NCI-H2171 (cell line): ENCODE measurements around the gene P2RX1.

Source experiments
- DNase-seq: peaks from one replicate; lab custom pipeline; 2025; lab: John Stamatoyannopoulos, UW

P2RX1 gene

DNA sequence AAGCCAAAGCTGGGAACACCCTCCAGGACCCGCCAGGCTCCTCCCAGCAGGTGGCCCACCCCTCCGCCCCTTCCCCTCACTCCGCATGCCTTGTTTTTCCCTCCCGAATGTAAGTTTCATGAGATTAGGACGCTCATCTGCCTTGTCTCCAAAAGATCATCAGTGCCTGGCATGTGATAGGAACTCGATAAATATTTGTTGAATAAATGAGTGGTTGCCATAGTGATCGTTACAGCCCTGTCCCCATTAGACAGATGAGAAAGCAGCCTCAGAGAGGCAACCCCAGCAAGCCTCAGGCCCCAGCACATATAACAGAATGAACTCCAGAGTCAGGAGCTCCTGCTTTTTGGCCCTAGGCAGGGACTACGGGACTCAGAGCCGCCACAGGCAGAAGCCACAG lies 28.5 kb downstream of the P2RX1 start:
- DNase-seq = no peak

DNA sequence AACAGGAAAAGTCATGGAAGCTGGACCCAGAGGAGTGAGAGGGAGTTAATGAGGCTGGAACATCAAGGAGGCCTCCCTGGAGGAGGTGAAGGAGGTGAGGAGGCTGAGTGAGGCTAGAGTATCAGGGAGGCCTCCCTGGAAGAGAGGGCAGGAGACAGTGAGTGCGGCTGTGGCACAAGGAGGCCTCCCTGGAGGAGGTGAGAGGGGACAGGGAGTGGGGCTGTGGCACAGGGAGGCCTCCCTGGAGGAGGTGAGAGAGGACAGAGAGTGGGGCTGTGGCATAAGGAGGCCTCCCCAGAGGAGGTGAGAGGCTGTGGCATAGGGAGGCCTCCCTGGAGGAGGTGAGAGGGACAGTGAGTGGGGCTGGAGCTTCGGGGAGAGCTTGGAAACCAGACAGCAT lies 28.9 kb downstream of the P2RX1 start:
- DNase-seq = no peak

- no peak for DNase-seq
These were observed 29.5 kb downstream of the P2RX1 start for GRCh38 chr17:3886776-3887175.

GRCh38 chr17:3885970-3886369 lies 30.3 kb downstream of the P2RX1 start:
- DNase-seq = no peak

GRCh38 chr17:3885271-3885670 lies 31.0 kb downstream of the P2RX1 start:
- DNase-seq = no peak

DNA sequence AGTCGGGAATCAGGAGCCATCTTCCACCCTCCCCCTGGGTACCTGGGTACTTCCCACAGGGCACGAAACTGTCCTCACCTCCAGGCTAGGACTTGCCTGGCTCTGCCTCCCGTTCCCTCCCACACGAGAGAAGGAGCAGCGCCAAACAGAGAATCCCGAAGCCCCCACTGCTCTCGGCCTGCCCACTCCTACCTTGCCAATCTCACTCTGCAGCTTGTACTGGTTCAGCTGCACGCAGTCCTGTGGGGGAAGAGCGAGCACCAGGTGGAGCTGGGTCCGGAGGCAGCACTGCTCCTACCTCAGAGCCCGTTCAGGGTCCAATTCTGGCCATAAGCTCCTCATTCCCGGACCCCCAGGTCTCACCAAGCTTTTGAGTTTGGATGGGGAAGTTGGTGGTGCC lies 32.1 kb downstream of the P2RX1 start:
- DNase-seq = no peak

DNA sequence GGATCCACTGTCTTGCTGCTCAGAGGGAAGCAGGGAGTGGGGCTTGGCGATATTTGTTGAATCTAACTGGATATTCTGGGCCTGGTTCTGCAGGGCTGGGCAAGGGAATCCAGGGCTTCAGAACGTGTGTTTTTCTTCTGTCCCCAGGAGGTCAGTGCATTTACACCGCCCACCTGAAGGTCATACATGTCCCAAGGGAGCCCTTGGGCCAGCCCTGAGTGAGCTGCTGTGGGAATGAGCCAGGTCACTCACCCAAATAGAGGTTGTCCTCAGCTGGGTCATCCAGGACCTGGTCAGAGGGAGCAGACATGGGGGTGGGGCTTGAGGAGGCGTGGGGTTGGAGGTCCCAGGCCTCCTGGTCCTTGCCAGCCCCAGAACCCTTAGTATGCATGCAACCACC lies 34.0 kb downstream of the P2RX1 start:
- DNase-seq = no peak

DNA sequence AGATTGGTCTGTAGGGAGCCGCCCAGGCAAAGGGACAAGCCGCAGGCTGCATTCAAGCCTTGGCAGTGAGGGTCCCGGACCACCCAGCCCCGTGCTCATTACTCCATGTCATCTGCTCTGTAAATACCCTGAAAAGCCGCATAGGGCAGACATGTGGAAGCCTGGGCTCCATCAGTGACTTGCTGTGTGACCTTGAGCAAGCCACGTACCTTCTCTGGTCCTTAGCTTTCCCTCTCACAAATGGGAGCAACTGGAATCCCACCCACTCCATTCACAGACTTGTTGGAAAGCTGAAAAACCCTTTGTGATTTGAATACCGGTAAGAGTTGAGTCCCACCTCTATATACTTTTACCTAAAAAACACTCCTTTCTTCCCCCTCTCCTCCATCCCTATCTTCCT lies 35.3 kb downstream of the P2RX1 start:
- DNase-seq = no peak

- DNase-seq = no peak
These were observed 36.5 kb downstream of the P2RX1 start for GRCh38 chr17:3879591-3880417.

- DNase-seq = peak; percentile 80
These were observed 37.1 kb downstream of the P2RX1 start for GRCh38 chr17:3879186-3879585.

- DNase-seq = no peak
These were observed 39.0 kb downstream of the P2RX1 start for GRCh38 chr17:3877220-3877619.

DNA sequence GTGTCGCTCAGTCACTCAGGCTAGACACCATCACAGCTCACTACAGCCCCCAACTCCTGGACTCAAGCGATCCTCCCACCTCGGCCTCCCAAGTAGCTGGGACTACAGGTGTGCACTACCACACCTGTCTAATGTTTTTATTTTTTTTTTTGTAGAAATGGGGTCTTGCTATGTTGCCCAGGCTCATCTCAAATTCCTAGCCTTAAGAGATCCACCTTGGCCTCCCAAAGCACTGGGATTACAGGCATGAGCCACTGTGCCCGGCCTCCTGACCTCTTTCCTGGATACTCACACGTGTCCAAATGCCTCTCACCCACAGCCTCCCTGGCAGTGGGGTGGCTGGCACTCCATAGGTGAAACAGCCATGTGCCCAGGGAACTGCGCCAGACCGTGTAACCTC lies 40.9 kb downstream of the P2RX1 start:
- DNase-seq = no peak

DNA sequence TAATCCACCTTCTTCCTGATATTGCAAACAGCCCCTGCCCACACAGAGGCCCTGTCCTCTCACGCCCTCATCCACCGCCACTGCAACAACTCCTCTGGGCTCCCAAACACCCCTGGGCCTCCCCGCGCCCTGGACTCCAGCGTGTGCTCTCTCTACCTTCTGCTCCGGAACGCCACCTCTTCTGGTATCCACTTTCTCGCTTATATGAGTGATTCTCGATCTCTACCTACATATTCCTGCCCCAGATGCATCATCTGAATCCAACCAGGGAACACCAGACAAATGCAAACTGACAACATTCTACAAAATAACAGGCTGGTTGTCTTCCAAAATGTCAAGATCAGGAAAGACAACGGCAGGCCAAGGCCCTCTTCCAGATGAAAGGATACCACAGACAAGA lies 42.4 kb downstream of the P2RX1 start:
- DNase-seq = no peak

- DNase-seq = no peak
These were observed 45.4 kb downstream of the P2RX1 start for GRCh38 chr17:3870871-3871306.

DNA sequence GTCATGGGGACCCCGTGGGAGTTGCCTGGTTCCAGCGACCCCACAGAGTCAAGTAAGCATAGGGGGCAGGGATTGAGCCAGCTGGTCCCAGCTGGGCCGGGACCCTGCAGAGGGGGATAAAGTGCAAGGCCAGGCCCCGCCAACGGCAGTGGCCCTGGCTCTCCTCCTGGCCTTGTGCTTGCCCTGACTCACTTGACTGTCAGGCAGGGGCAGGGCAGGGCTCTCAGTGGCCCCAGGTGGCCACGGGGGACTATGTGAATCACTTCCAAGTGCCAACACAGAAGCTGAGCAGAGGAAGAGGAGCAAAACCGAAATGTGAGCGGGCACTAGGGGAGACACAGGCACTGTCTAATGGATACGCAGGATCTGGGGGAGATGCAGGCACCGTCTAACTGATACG lies 48.7 kb downstream of the P2RX1 start:
- no peak for DNase-seq

- DNase-seq = no peak
These were observed 49.2 kb downstream of the P2RX1 start for GRCh38 chr17:3867106-3867505.

DNA sequence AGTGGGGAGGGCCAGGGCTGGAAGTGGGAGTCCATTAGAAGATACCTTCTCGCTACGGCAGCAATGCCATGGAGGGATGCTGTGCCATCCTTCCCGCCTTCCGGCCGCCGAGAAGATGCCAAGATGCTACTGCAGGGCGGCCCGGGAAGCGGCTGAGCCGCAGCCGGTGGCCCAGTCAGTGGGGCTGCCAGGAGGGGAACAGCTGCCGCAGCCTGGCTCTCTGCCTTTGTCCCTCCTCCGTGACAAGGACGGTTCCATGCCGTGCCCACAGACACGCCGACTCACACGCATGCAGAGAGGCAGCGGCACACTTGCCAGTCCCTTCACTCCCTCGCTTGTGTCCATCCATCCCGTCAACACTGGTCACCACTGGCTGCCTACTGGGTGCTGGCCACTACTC lies 50.0 kb downstream of the P2RX1 start:
- DNase-seq = no peak

DNA sequence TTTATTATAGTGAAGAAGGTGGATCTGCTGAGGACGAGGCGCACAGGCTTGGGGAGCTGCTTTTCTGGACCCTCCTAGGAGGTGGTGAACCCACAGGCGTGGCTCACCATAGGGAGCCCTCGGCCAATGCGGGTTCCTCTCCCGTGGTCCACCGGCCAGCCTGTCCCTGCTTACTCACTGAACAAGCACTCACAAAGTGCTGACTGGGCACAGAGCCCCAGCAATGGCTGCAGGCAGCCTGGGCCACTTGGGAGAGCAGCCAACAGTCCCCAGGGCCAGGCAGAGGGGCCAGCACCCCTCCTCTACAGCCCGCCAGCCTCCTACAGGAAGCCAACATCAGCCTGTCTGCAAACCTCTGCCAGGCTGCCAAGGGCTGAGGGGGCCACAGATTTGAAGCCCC lies 51.1 kb downstream of the P2RX1 start:
- no peak for DNase-seq

DNA sequence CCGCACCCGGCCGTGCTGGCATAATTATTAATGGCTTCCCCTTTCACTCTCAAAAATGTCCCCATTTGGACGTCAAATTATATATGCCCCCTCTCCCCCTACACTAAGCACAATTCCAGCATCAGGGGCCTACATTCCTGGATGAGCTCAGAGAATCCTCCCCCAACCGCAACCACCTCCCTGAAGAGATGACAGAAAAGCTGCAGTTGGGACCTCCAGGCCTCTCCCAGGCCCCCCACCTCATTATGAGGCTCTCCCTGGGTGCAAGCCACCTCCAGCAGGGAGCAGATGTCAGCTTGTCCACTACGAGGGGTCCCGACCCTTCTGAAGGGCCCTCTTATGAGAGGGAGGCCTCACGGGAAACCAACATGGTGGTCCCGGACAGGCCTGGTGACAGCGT lies 51.7 kb downstream of the P2RX1 start:
- DNase-seq = no peak

DNA sequence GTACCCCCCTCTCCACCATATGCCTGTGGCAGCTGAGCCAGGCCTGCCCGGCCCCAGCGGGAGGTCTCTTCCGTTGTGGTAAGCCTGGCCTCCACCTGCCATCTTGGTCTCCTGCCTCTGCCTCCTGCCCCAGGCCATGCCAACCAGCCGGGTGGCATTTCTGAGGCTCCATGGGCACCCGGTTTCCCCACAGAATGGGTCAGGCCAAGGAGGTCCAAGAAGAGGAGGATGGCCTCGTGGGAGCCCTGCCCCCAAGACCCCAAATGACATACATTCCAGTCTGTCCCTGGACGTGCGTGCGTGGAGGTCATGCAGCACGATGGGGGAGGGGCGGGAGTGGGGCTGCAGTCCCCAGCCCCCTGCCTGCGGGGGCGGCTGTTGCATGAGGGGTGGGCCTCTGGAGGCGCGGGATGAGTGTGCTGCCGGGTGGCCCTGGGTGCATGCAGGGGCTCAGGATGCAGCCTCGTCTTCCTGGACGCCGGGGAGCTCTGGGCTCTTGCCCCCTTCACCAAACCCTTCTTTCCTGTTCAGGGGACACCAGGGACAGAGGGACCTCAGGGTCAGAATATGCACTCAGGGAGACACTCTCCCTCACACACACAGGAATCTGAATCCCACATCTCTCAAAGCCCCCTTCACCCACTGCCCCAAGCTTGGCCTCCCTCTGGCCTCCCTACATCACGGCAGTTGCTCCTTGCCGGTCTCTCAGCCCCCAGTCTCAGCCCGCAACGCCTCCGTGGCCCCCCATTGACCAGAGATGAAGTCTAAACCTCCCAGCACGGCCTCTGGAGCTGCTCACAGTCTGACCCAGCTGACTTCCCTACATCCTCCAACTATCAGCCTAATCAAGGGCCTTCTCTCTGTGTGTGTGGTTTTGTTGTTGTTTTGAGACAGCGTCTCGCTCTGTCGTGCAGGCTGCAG lies 54.2 kb downstream of the P2RX1 start:
- no peak for DNase-seq

GRCh38 chr17:3860939-3861700 lies 55.1 kb downstream of the P2RX1 start:
- no peak for DNase-seq

DNA sequence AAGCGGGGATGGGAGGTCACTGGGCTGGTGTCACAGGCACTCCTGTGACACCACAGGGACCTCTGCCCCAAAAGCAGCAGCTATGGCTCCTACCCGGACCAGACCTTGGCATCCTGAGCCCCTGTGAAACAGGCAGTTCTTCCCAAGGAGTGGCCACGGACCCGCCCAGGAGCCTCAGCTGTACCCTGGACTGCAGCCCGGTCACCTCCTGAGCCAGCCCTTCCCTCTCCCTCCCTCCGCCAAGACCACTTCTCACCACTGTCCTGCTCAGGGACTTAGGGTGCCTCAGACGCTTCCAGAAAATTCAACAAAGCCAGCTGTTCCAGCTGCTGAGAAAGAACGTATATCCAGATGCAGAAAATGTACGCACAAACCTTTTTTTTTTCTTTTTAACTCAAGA lies 56.3 kb downstream of the P2RX1 start:
- no peak for DNase-seq
